ENCODE measurements around the gene GTF3C1. TPM values are rescaled to one million over a fixed set of nuclear protein-coding genes. Genes with fewer than 3 reads are reported as not detected.

Gene GTF3C1
- total and polyA plus RNA-seq, 2 of the 8 experiments (the other 6 are each of a cell fraction or from before 2014, with no cell fraction given), result 89.3 to 126 TPM

DNA sequence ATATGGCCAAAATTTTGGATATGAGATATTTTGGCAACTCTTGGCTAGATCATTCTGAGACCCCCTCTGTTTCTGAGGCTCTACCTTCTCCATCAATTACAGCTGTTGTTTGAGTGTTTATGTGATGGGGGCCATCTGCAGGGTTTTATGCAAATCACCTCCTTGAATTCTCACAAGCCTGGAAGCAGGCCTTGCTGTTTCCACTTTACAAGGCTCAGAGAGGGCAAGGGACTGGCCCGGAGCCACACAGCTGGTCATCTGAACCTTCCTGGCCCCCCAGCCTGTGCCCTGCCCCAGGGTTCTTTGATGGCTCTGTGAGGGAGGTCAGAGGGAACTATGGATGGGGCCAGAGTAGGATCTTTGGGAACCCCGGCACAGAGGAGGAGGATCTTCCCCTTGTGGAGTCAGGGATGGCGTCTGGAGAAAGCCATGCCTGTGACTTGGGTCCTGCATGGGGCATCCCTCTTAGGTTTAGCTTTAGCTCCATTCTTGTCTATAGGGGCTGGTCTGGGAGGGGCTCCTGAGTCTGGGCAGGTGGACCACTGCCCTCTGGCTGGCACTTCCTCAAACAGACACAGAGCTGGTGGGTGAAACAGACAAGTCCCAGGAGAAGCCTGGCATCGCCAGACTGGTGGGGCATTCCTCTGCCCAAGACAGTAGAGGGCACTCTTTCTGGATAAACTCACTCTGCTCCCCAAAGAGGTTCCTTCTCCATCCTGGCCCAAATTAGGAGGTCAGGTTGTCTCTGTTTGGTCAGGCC, 121.5 kb downstream of the GTF3C1 start (continued):
- TF ChIP-seq, protein P1, sequence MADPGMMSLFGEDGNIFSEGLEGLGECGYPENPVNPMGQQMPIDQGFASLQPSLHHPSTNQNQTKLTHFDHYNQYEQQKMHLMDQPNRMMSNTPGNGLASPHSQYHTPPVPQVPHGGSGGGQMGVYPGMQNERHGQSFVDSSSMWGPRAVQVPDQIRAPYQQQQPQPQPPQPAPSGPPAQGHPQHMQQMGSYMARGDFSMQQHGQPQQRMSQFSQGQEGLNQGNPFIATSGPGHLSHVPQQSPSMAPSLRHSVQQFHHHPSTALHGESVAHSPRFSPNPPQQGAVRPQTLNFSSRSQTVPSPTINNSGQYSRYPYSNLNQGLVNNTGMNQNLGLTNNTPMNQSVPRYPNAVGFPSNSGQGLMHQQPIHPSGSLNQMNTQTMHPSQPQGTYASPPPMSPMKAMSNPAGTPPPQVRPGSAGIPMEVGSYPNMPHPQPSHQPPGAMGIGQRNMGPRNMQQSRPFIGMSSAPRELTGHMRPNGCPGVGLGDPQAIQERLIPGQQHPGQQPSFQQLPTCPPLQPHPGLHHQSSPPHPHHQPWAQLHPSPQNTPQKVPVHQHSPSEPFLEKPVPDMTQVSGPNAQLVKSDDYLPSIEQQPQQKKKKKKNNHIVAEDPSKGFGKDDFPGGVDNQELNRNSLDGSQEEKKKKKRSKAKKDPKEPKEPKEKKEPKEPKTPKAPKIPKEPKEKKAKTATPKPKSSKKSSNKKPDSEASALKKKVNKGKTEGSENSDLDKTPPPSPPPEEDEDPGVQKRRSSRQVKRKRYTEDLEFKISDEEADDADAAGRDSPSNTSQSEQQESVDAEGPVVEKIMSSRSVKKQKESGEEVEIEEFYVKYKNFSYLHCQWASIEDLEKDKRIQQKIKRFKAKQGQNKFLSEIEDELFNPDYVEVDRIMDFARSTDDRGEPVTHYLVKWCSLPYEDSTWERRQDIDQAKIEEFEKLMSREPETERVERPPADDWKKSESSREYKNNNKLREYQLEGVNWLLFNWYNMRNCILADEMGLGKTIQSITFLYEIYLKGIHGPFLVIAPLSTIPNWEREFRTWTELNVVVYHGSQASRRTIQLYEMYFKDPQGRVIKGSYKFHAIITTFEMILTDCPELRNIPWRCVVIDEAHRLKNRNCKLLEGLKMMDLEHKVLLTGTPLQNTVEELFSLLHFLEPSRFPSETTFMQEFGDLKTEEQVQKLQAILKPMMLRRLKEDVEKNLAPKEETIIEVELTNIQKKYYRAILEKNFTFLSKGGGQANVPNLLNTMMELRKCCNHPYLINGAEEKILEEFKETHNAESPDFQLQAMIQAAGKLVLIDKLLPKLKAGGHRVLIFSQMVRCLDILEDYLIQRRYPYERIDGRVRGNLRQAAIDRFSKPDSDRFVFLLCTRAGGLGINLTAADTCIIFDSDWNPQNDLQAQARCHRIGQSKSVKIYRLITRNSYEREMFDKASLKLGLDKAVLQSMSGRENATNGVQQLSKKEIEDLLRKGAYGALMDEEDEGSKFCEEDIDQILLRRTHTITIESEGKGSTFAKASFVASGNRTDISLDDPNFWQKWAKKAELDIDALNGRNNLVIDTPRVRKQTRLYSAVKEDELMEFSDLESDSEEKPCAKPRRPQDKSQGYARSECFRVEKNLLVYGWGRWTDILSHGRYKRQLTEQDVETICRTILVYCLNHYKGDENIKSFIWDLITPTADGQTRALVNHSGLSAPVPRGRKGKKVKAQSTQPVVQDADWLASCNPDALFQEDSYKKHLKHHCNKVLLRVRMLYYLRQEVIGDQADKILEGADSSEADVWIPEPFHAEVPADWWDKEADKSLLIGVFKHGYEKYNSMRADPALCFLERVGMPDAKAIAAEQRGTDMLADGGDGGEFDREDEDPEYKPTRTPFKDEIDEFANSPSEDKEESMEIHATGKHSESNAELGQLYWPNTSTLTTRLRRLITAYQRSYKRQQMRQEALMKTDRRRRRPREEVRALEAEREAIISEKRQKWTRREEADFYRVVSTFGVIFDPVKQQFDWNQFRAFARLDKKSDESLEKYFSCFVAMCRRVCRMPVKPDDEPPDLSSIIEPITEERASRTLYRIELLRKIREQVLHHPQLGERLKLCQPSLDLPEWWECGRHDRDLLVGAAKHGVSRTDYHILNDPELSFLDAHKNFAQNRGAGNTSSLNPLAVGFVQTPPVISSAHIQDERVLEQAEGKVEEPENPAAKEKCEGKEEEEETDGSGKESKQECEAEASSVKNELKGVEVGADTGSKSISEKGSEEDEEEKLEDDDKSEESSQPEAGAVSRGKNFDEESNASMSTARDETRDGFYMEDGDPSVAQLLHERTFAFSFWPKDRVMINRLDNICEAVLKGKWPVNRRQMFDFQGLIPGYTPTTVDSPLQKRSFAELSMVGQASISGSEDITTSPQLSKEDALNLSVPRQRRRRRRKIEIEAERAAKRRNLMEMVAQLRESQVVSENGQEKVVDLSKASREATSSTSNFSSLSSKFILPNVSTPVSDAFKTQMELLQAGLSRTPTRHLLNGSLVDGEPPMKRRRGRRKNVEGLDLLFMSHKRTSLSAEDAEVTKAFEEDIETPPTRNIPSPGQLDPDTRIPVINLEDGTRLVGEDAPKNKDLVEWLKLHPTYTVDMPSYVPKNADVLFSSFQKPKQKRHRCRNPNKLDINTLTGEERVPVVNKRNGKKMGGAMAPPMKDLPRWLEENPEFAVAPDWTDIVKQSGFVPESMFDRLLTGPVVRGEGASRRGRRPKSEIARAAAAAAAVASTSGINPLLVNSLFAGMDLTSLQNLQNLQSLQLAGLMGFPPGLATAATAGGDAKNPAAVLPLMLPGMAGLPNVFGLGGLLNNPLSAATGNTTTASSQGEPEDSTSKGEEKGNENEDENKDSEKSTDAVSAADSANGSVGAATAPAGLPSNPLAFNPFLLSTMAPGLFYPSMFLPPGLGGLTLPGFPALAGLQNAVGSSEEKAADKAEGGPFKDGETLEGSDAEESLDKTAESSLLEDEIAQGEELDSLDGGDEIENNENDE (IDR thresholded peaks at IDR 0.05; ENCODE audit: insufficient replicate concordance, low read length), result no peak
- TF ChIP-seq, protein P2, sequence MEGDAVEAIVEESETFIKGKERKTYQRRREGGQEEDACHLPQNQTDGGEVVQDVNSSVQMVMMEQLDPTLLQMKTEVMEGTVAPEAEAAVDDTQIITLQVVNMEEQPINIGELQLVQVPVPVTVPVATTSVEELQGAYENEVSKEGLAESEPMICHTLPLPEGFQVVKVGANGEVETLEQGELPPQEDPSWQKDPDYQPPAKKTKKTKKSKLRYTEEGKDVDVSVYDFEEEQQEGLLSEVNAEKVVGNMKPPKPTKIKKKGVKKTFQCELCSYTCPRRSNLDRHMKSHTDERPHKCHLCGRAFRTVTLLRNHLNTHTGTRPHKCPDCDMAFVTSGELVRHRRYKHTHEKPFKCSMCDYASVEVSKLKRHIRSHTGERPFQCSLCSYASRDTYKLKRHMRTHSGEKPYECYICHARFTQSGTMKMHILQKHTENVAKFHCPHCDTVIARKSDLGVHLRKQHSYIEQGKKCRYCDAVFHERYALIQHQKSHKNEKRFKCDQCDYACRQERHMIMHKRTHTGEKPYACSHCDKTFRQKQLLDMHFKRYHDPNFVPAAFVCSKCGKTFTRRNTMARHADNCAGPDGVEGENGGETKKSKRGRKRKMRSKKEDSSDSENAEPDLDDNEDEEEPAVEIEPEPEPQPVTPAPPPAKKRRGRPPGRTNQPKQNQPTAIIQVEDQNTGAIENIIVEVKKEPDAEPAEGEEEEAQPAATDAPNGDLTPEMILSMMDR (IDR thresholded peaks at IDR 0.05; ENCODE audit: control extremely low read depth in 1 of 3, insufficient read depth in 1 of 3, low read depth in 1 of 3, low read length in 3 of 3), result peak; percentile 34 to 57 (median 49)
- TF ChIP-seq GABPA (IDR thresholded peaks at IDR 0.05; ENCODE audit: borderline replicate concordance, insufficient read depth, low read length), result no peak
